Muscle layer of duodenum (tissue), 2 donors: ENCODE measurements around the gene ZNF526.
"Not testable (repeated sequence)": the region's sequence is repeated elsewhere in the genome, so short reads cannot be mapped to it uniquely, and the experiment has no call there.

Experiments
- H3K27ac ChIP-seq: one replicate; pipeline ENCODE4 v1.7.0; 2013; ENCODE audit warnings: mild to moderate bottlenecking, low read length
- H3K27me3 ChIP-seq: one replicate; pipeline ENCODE4 v1.7.0; 2013; ENCODE audit warnings: low read depth, mild to moderate bottlenecking, control low read depth, low read length
- H3K36me3 ChIP-seq, 2 donors: one replicate each; pipeline ENCODE4 v1.7.0; 2013; ENCODE audit warnings: low read length in 2 of 2, control low read depth in 1 of 2, mild to moderate bottlenecking in 1 of 2; ENCODE audit not compliant: insufficient read depth in 2 of 2, control insufficient read depth in 1 of 2
- H3K4me1 ChIP-seq, 2 donors: one replicate each; pipeline ENCODE4 v1.7.0; 2013; ENCODE audit warnings: low read length in 2 of 2, mild to moderate bottlenecking in 2 of 2, control low read depth in 1 of 2, moderate library complexity in 1 of 2; ENCODE audit not compliant: insufficient read depth in 2 of 2, control insufficient read depth in 1 of 2
- H3K4me3 ChIP-seq, 2 donors: one replicate each; pipeline ENCODE4 v1.7.0; 2013; ENCODE audit warnings: low read length in 2 of 2, low read depth in 1 of 2, mild to moderate bottlenecking in 1 of 2
- H3K9me3 ChIP-seq, 2 donors: one replicate each; pipeline ENCODE4 v1.7.0; 2013; ENCODE audit warnings: low read length in 2 of 2, control low read depth in 1 of 2, mild to moderate bottlenecking in 1 of 2; ENCODE audit not compliant: control insufficient read depth in 1 of 2
- donor health status: healthy.

ZNF526 gene

GRCh38 chr19:42250666-42251531, 30.8 kb downstream of the ZNF526 start:
- H3K27ac ChIP-seq: peak overlapping the region; percentile 39
- peaks cover 10 to 24% of the 10 kb centered on the region in 2 donors for H3K36me3 ChIP-seq
- no peaks in the 10 kb centered on the region for H3K9me3 ChIP-seq
- peak overlapping the region in 1 of 2 donors; percentile 37 for H3K4me3 ChIP-seq
- H3K4me1 ChIP-seq: peaks cover 13 to 62% of the 10 kb centered on the region in 2 donors
- H3K27me3 ChIP-seq: no peaks in the 10 kb centered on the region

DNA sequence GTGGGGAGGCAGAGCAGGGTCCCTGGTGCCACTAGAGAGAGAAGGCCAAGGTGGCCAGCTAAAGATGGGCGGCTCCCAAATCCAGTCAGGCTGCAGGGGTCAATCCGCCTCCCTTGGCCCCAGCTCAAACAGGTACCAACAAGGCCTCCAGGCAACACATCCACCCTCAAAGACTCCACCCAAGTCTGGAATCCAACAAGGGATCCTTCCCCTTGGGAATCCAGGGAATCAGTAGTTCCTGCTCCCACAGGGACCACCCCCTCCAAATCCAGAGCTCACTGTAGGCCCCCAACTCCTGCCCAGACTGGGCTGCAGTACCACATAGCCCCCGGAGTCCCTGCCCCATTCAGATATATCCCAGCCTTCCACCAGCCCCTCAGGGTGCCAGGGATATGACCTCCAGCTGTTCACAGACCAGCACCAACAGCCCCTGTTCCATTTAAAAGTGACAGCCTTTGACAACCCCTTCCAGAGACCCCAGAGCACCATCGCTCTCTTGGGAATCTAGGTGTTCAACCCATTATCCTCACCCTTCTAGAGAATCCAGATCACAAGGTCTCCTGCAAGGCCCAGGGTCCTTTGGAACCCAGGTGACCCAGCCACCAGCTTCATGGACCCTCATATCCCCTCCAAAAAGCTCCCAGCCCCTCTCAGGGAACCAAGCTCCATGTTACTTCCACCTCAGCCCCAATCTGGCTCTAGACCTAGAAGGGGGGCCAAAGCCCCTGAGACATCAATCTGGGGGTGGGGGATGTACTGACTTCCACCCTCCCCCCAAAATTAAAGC, 31.7 kb downstream of the ZNF526 start:
- Histone ChIP-seq H3K27ac (peak overlapping the region; percentile 74), H3K36me3 (peaks cover 5 to 24% of the 10 kb centered on the region in 2 donors), H3K27me3 (no peaks in the 10 kb centered on the region), H3K9me3 (no peaks in the 10 kb centered on the region), H3K4me1 (peaks cover 7 to 59% of the 10 kb centered on the region in 2 donors), H3K4me3 (peak overlapping the region; percentile 39 to 93)

DNA sequence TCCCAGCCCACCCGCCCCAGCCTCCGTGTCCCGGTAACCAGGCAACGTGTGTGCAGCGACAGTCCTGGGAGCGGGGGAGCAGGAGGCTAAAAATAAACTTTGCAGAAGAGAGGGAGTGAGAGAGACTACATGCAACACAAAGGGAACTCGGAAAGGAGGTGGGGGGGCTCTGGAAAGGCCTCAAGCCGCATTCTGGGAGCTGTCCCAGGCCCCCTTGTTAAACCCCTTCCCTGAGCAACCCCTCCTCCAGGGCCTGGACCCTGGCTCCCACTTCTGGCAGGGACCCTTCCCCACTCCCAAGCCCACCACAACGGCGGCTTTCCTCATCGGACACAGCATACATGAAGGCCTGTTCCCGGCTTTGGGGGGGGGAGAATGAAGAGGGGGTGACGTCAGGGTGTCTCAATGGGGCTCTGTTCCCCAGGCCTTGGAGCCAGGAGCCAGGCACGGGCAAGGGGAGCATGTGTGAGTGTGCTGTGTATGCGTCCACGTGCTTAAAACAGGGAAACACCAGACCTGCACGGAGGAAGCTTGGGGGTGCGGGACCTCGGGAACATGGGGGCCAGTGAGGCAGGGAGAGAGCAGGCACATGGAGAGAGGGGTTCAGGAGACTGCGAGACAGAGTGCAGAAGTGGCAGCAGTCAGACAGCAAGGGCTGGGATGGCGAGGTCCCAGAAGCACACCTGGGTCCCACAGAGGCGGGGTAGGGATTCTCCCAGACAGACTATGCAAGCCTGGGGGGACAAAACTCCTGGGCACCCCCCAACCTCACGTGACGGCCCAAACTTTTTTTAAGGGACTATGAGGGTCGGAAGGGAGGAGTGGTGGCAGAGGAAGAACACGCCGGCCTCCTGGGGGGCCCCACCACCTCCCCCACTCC, 32.5 kb downstream of the ZNF526 start:
- Histone ChIP-seq H3K4me3 (peak overlapping the region; percentile 72 to 93), H3K9me3 (no peaks in the 10 kb centered on the region), H3K27ac (peak overlapping the region; percentile 78), H3K4me1 (peaks cover 7 to 52% of the 10 kb centered on the region in 2 donors), H3K36me3 (peaks cover 4 to 24% of the 10 kb centered on the region in 2 donors), H3K27me3 (no peaks in the 10 kb centered on the region)

DNA sequence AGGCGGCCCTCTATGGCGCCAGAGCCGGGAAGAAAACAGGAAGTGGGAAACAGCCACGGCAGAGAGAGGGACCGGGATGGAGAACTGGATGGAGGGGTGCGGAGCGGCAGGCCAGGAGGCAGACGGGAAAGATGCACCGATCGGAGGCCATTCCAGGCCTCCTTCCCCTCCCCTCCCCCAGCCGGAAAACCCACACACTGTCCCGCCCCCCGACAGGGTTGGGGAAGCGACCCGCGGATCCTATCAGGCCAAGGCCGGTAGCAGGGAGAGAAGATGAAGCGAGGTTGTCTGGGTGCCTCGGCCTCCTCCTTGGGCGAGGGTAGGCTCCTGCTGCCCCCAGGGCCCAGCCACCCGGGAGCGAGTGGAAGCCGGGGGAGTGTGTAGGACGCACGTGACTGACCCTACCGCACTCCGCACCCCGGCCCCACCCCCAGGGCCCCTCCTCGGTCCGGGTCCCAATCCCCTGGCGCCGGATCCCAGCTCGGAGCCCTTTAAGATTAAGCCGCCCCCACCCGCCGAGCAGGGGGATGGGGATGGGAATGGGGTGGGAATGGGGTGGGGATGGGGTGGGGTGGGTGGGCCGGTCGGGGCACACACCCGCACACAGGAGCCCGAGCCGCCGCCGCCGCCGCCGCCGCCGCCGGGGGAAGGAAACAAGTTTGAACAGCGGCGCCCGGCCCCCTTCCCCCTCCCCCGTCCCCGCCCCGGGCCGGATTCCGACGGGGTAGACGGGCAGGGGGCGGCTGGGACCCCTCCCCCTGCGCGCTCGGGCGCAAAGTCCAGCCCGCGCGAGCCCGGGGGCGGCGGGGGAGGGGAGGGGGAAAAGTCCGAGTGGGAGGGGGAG, 33.4 kb downstream of the ZNF526 start:
- peaks cover 4 to 21% of the 10 kb centered on the region in 2 donors for H3K36me3 ChIP-seq
- H3K27me3 ChIP-seq: no peaks in the 10 kb centered on the region
- no peaks in the 10 kb centered on the region for H3K9me3 ChIP-seq
- H3K4me1 ChIP-seq: peaks cover 7 to 50% of the 10 kb centered on the region in 2 donors
- H3K27ac ChIP-seq: peak overlapping the region; percentile 91
- peak overlapping the region; percentile 72 to 93 for H3K4me3 ChIP-seq

DNA sequence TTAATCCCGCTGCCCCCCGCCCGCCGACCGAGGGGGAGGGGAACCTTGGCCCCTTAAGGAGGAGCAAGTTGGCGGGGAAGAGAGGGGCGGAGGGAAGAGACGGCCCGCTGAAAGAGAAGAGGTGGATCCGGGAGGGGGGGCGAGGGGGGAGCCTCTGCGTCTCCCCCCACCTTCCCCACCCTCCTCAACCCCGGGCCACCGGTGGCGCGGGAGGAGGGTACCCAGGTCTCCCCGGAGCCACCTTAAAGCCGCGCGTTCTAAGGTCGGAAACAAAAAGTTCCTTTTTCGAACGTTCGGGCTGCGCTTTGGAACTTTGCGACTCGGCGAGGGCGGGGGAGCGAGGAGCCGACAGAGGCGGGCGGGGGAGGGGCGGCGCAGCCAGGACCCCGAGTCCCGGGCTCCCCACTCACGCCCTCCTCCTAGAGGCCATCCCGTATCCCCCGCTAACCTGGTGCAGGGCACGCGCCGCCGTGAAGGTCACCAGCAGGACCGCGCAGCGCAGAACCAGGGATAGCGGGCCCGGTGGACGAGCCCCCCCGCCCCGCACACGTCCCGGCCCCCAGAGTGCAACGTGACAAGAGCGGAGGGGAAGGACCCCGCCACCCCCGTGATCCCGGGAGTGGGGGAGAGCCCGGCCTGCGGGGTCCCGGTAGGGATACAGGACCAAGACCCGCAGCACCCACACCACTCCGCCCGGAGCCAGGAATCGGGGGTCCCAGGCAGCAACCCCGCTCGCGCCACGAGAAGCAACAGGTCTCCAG, 34.2 kb downstream of the ZNF526 start:
- Histone ChIP-seq H3K27ac (peak overlapping the region; percentile 91), H3K27me3 (no peaks in the 10 kb centered on the region), H3K9me3 (no peaks in the 10 kb centered on the region), H3K36me3 (peaks cover 4 to 13% of the 10 kb centered on the region in 2 donors), H3K4me1 (peaks cover 7 to 43% of the 10 kb centered on the region in 2 donors), H3K4me3 (peak overlapping the region; percentile 76 to 93)

- Histone ChIP-seq H3K36me3 (peaks cover 0 to 6% of the 10 kb centered on the region in 2 donors), H3K27ac (peak within 1 kb of the TSS; percentile 91), H3K4me3 (peak within 1 kb of the TSS; percentile 76 to 93), H3K9me3 (no peaks in the 10 kb centered on the region), H3K4me1 (peaks cover 7 to 35% of the 10 kb centered on the region in 2 donors), H3K27me3 (no peaks in the 10 kb centered on the region)
Measured at GRCh38 chr19:42254850-42255765, 35.0 kb downstream of the ZNF526 start, which contains the start of gene ERF. Gene ERF, minus strand, starts transcription at chr19:42255128. Its CDS starts 129 bp downstream, at chr19:42254999.

- peak overlapping the region; percentile 85 for H3K27ac ChIP-seq
- H3K36me3 ChIP-seq: peaks cover 0 to 6% of the 10 kb centered on the region in 2 donors
- H3K4me3 ChIP-seq: peak overlapping the region; percentile 67 to 93
- H3K4me1 ChIP-seq: peaks cover 7 to 25% of the 10 kb centered on the region in 2 donors
- no peaks in the 10 kb centered on the region for H3K27me3 ChIP-seq
- H3K9me3 ChIP-seq: no peaks in the 10 kb centered on the region
Measured at GRCh38 chr19:42255766-42256745, 35.9 kb downstream of the ZNF526 start.

DNA sequence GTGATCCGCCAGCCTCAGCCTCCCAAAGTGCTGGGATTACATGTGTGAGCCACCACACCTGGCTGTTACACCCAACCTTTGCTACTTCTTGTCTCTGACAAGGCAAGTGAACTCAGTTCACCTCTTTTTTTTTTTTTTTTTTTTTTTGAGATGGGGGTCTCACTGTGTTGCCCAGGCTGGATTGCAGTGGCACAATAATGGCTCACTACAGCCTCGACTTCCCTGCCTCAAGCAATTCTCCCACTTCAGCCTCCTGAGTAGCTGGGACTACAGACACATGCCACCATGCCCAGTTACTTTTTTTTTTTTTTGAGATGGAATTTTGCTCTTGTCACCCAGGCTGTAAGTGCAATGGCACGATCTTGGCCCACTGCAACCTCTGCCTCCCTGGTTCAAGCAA, 37.7 kb downstream of the ZNF526 start:
- peaks cover 0 to 10% of the 10 kb centered on the region in 2 donors for H3K4me1 ChIP-seq
- not testable (repeated sequence) for H3K27ac ChIP-seq, H3K4me3 ChIP-seq, H3K36me3 ChIP-seq, H3K9me3 ChIP-seq, H3K27me3 ChIP-seq
